Gastrocnemius medialis (tissue), 4 donors: ENCODE results near the gene EXD3. TPM values are rescaled to one million over a fixed set of nuclear protein-coding genes. Genes with fewer than 3 reads are reported as not detected.

Source experiments
- ATAC-seq, 2 donors: fragments of 150-250 bp; one replicate each; pipeline ENCODE4 v1.9.1; 2016
- DNase-seq, 2 donors: peaks; one replicate each; pipeline ENCODE4 v3.0.0-alpha.2; 2019
- H3K27ac ChIP-seq, 4 donors: fragments of 200-600 bp; sonication (generic); 1 replicate in 1 of 4; 2 replicates in 3 of 4; pipeline ENCODE4 v1.5.1; 2016 to 2018; ENCODE audit warnings: mild to moderate bottlenecking in 2 of 4, moderate library complexity in 1 of 4
- H3K27me3 ChIP-seq, 3 donors: fragments of 200-600 bp; sonication (generic) in 2 of 3; 1 replicate in 1 of 3; 2 replicates in 2 of 3; pipeline versions ENCODE4 v1.5.1 to v1.6.0; 2016 to 2019; ENCODE audit warnings: mild to moderate bottlenecking in 1 of 3, moderate library complexity in 1 of 3
- H3K36me3 ChIP-seq, 2 donors: fragments of 200-600 bp; sonication (generic) in 1 of 2; one replicate each; pipeline ENCODE4 v1.5.1; 2017 to 2018
- H3K4me1 ChIP-seq, 2 donors: fragments of 200-600 bp; sonication (generic) in 1 of 2; one replicate each; pipeline ENCODE4 v1.5.1; 2016 to 2017; ENCODE audit warnings: mild to moderate bottlenecking in 2 of 2
- H3K4me3 ChIP-seq, 4 donors: fragments of 200-600 bp; sonication (generic) in 3 of 4; 1 replicate in 1 of 4; 2 replicates in 3 of 4; pipeline ENCODE4 v1.5.1; 2016 to 2019; ENCODE audit warnings: mild to moderate bottlenecking in 2 of 4
- H3K9me3 ChIP-seq, 3 donors: fragments of 200-600 bp; sonication (generic) in 2 of 3; 1 replicate in 1 of 3; 2 replicates in 2 of 3; pipeline ENCODE4 v1.5.1; 2016 to 2019
- POLR2A ChIP-seq, 2 donors: fragments of 450-650 bp; IDR thresholded peaks; one replicate each; pipeline ENCODE4 v1.6.1; 2017; ENCODE audit warnings: antibody characterized with exemption in 2 of 2, mild to moderate bottlenecking in 2 of 2, moderate library complexity in 2 of 2
- in situ Hi-C, 4 donors: fragments of 200-750 bp; cut with MboI; loops; one replicate each; pipeline versions ENCODE4 v1.15.0 to v1.8.0; 2017; ENCODE audit warnings: low sequenced_read_pairs in 4 of 4
- intact Hi-C: fragments of 100-400 bp; cut with DNase I; formaldehyde crosslinking; loops from one replicate; pipeline ENCODE4 v1.15.1; 2023; ENCODE audit warnings: low total_unique reads
- total RNA-seq, 4 donors: library from RNA; depleted of rRNA; stranded (reverse); fragments of >200 nt; gene quantifications; one replicate each; pipeline versions ENCODE4 v1.1.0 to v1.2.3, GENCODE V29; 2016
- TF ChIP-seq, protein P1 (sequence below), 5 experiments: fragments of 450-650 bp in 3 of 5; fragments of 200-600 bp in 2 of 5; sonication (generic) in 2 of 5; IDR thresholded peaks in 4 of 5; conservative IDR thresholded peaks in 1 of 5; 1 replicate in 4 of 5; 2 replicates in 1 of 5; pipeline ENCODE4 v1.5.1; 2016 to 2019; ENCODE audit warnings: antibody characterized with exemption in 5 of 5, mild to moderate bottlenecking in 3 of 5, moderate library complexity in 3 of 5

Gene EXD3
- total RNA-seq, 4 donors from 2014 or later = 4.8 to 12.5 (median 6.4) TPM

DNA sequence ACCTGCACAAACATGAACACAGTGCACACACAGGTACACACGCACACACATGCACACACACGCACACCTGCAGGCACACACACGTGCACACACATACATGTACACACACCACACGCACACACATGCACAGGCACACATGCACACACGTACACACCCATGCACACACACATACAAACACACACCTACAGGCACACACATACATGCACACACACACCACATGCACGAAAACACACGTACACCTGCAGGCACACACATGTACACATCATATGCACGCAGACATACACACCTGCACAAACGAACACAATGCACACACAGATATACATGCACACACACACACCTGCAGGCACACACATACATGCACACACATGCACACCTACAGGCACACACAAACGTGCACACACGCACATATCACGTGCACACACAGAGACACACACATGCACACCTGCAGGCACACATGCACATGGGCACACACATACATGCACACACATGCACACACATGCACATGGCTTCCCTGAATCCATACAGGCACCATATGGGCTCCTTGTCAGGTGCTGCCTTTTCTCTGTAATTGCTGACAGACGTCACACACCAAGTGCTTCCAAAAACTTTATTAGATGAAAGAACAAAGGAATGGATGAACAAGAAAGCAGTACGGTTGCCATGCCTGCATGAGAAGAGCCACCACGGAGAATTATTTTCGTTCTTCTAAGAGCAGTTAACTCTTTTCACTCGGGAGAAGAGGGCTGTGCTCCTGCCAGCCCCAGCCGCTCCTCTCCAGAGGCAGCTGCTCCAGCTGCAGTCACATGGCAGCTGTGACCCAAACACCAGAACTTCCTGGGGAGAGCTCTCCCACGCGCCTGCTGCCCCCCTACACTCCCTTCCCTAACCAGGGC, 57.2 kb downstream of the EXD3 start:
- TF ChIP-seq, protein P1, sequence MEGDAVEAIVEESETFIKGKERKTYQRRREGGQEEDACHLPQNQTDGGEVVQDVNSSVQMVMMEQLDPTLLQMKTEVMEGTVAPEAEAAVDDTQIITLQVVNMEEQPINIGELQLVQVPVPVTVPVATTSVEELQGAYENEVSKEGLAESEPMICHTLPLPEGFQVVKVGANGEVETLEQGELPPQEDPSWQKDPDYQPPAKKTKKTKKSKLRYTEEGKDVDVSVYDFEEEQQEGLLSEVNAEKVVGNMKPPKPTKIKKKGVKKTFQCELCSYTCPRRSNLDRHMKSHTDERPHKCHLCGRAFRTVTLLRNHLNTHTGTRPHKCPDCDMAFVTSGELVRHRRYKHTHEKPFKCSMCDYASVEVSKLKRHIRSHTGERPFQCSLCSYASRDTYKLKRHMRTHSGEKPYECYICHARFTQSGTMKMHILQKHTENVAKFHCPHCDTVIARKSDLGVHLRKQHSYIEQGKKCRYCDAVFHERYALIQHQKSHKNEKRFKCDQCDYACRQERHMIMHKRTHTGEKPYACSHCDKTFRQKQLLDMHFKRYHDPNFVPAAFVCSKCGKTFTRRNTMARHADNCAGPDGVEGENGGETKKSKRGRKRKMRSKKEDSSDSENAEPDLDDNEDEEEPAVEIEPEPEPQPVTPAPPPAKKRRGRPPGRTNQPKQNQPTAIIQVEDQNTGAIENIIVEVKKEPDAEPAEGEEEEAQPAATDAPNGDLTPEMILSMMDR (IDR thresholded peaks at IDR 0.05 in 4 of 5, conservative IDR thresholded peaks at IDR 0.05 in 1 of 5) = no peak
- no peak for TF ChIP-seq POLR2A (IDR thresholded peaks at IDR 0.05)
- Histone ChIP-seq H3K9me3 (no peaks in the 10 kb centered on the region), H3K4me3 (no peak overlapping the region), H3K36me3 (no peaks in the 10 kb centered on the region), H3K27ac (no peak overlapping the region), H3K27me3 (no peaks in the 10 kb centered on the region), H3K4me1 (no peaks in the 10 kb centered on the region)
- intact Hi-C loops = no loop called here
- ATAC-seq (no peak), DNase-seq (no peak)
- in situ Hi-C loops = no loop called here

DNA sequence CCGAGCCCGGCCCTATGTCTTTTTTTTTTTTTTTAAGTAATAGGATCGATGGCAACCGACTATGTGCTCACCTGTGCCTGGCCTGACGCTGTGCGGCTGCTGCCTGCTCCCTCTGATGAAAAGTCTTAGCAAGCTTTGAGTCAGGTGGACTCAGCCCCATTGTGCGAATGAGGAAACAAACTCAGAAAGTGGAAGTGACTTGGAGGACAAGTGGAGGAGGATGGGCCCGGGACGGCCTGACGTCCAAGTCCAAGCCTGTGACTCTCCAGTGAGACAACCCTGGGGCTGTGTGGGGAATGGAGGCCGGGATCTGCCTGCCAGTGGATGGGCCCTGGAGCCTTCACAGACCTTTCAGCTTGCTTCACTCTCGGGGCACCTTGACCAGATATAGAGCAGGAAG, 57.9 kb downstream of the EXD3 start:
- no peaks in the 10 kb centered on the region for H3K36me3 ChIP-seq
- DNase-seq (no peak), ATAC-seq (no peak)
- no peaks in the 10 kb centered on the region for H3K4me1 ChIP-seq
- intact Hi-C loops (no loop called here), in situ Hi-C loops (no loop called here)
- H3K9me3 ChIP-seq = no peaks in the 10 kb centered on the region
- no peak overlapping the region for H3K27ac ChIP-seq
- TF ChIP-seq POLR2A (IDR thresholded peaks at IDR 0.05) = no peak
- TF ChIP-seq, protein P1 (IDR thresholded peaks at IDR 0.05 in 4 of 5, conservative IDR thresholded peaks at IDR 0.05 in 1 of 5) = no peak
- H3K4me3 ChIP-seq = no peak overlapping the region
- H3K27me3 ChIP-seq = no peaks in the 10 kb centered on the region

GRCh38 chr9:137359850-137360249, 63.1 kb downstream of the EXD3 start:
- in situ Hi-C loops = no loop called here
- ATAC-seq = no peak
- Histone ChIP-seq H3K27me3 (no peaks in the 10 kb centered on the region), H3K27ac (no peak overlapping the region), H3K36me3 (no peaks in the 10 kb centered on the region), H3K4me3 (no peak overlapping the region), H3K4me1 (no peaks in the 10 kb centered on the region), H3K9me3 (no peaks in the 10 kb centered on the region)
- intact Hi-C loops = no loop called here
- no peak for DNase-seq
- no peak for TF ChIP-seq POLR2A (IDR thresholded peaks at IDR 0.05)
- TF ChIP-seq, protein P1 (IDR thresholded peaks at IDR 0.05 in 4 of 5, conservative IDR thresholded peaks at IDR 0.05 in 1 of 5) = no peak

DNA sequence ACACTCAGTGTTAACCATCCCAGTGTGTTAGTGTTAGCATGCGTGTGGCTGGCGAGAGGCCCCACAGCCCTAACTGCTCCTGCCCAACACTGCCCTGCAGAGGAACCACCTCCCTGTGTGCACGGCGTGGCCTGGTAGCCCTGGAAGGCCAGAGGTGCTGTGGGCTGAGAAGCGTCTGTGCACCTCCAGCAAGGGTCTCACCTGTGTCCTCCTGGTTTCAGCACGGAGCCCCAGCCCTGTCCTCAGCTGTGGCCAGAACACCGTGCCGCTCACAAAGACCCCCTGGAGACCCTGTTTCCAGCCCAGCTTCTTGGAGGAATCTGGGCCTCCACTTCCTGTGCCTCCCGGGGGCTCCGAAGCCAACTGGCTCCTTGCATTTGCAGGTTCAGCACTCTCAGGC, 64.8 kb downstream of the EXD3 start:
- intact Hi-C loops (no loop called here), in situ Hi-C loops (no loop called here)
- Histone ChIP-seq H3K27me3 (no peaks in the 10 kb centered on the region), H3K9me3 (no peaks in the 10 kb centered on the region), H3K4me1 (no peaks in the 10 kb centered on the region), H3K27ac (no peak overlapping the region), H3K4me3 (no peak overlapping the region), H3K36me3 (no peaks in the 10 kb centered on the region)
- TF ChIP-seq, protein P1 (IDR thresholded peaks at IDR 0.05 in 4 of 5, conservative IDR thresholded peaks at IDR 0.05 in 1 of 5) = no peak
- no peak for TF ChIP-seq POLR2A (IDR thresholded peaks at IDR 0.05)
- ATAC-seq = no peak
- DNase-seq = no peak
